B cell (primary cell): ENCODE measurements around the gene KLK6. TPM values are rescaled to one million over a fixed set of nuclear protein-coding genes. Genes with fewer than 3 reads are reported as not detected.

Source experiments
- ATAC-seq: fragments of 200-7000 bp; cut with Tn5 transposase; one replicate; pipeline ENCODE4 v1.10.0; 2021; ENCODE audit warnings: low read depth, mild to moderate bottlenecking, moderate number of reproducible peaks, moderate library complexity
- CTCF ChIA-PET: fragments of 350-600 bp; sonication (Branson Sonifier 250); formaldehyde crosslinking; loops from one replicate; lab custom pipeline; 2021; ENCODE audit warnings: antibody characterized with exemption, inconsistent platforms; lab: Charles Lee
- POLR2A ChIA-PET: fragments of 350-600 bp; sonication (Branson Sonifier 250); formaldehyde crosslinking; loops from one replicate; lab custom pipeline; 2021; ENCODE audit warnings: antibody characterized with exemption; lab: Charles Lee
- DNase-seq: peaks from one replicate; pipeline ENCODE4 v3.0.0; 2013
- H2AFZ ChIP-seq: 2 replicates; pipeline ENCODE4 v1.6.1; 2012; ENCODE audit warnings: mild to moderate bottlenecking, low read depth, low read length; ENCODE audit not compliant: insufficient read depth, poor library complexity, severe bottlenecking
- H3K27ac ChIP-seq, 2 donors: 1 replicate in 1 of 2; 2 replicates in 1 of 2; pipeline ENCODE4 v1.5.1; 2012 to 2013; ENCODE audit warnings: low read length in 2 of 2, mild to moderate bottlenecking in 2 of 2, moderate library complexity in 1 of 2
- H3K27me3 ChIP-seq, 4 experiments: fragments of 200-600 bp in 1 of 4; sonication (generic) in 1 of 4; replicated peaks in 1 of 4; 1 replicate in 2 of 4; 2 replicates in 2 of 4; pipeline versions ENCODE4 v1.6.1 to v1.7.0; 2013 to 2016; ENCODE audit warnings: low read length in 3 of 4, mild to moderate bottlenecking in 2 of 4, mixed read lengths in 1 of 4, moderate library complexity in 1 of 4; ENCODE audit not compliant: insufficient read depth in 4 of 4, control insufficient read depth in 3 of 4; ENCODE audit errors: control extremely low read depth in 1 of 4
- H3K36me3 ChIP-seq, 2 experiments: replicated peaks in 1 of 2; 1 replicate in 1 of 2; 2 replicates in 1 of 2; pipeline versions ENCODE4 v1.6.1 to v1.7.1; 2013; ENCODE audit warnings: low read length in 1 of 2; ENCODE audit not compliant: insufficient read depth in 2 of 2, control insufficient read depth in 1 of 2; ENCODE audit errors: control extremely low read depth in 1 of 2, extremely low read depth in 1 of 2
- H3K4me1 ChIP-seq, 2 donors: fragments of 200-600 bp in 1 of 2; sonication (generic) in 1 of 2; 1 replicate in 1 of 2; 2 replicates in 1 of 2; pipeline versions ENCODE4 v1.5.1 to v1.6.1; 2013 to 2017; ENCODE audit warnings: low read length in 2 of 2; ENCODE audit not compliant: control insufficient read depth in 2 of 2, insufficient read depth in 2 of 2
- H3K4me2 ChIP-seq: replicated peaks from 2 replicates; pipeline ENCODE3; 2012; ENCODE audit warnings: mild to moderate bottlenecking, low read depth, low read length; ENCODE audit not compliant: poor library complexity, severe bottlenecking
- H3K4me3 ChIP-seq, 5 experiments: fragments of 200-600 bp in 1 of 5; sonication (generic) in 1 of 5; 1 replicate in 3 of 5; 2 replicates in 2 of 5; pipeline versions ENCODE4 v1.5.1 to v1.7.0; 2011 to 2016; ENCODE audit warnings: low read length in 4 of 5, mild to moderate bottlenecking in 4 of 5, low read depth in 2 of 5, control low read depth in 1 of 5, moderate library complexity in 1 of 5; ENCODE audit not compliant: insufficient read depth in 1 of 5; ENCODE audit errors: control extremely low read depth in 1 of 5, extremely low read depth in 1 of 5
- H3K79me2 ChIP-seq: fragments of 200-600 bp; sonication (generic); one replicate; pipeline ENCODE4 v1.6.0; 2016; ENCODE audit warnings: low read length; ENCODE audit not compliant: control insufficient read depth, insufficient read depth
- H3K9ac ChIP-seq: fragments of 200-600 bp; sonication (generic); 2 replicates; pipeline ENCODE4 v1.6.1; 2017; ENCODE audit warnings: mild to moderate bottlenecking, low read length, moderate library complexity
- H3K9me3 ChIP-seq, 3 donors: one replicate each; pipeline versions ENCODE4 v1.6.1 to v1.7.1; 2013; ENCODE audit warnings: low read length in 2 of 3; ENCODE audit not compliant: control insufficient read depth in 2 of 3, insufficient read depth in 1 of 3; ENCODE audit errors: control extremely low read depth in 1 of 3
- H4K20me1 ChIP-seq: 2 replicates; pipeline ENCODE4 v1.6.0; 2012; ENCODE audit warnings: mild to moderate bottlenecking, low read length; ENCODE audit not compliant: insufficient read depth, control insufficient read depth, poor library complexity, severe bottlenecking
- H3K27ac Mint-ChIP-seq: one replicate; pipeline ENCODE4 v1.8.0; 2021; ENCODE audit warnings: mixed read lengths
- H3K27me3 Mint-ChIP-seq: one replicate; pipeline ENCODE4 v1.8.0; 2021; ENCODE audit warnings: mixed read lengths
- H3K4me1 Mint-ChIP-seq: one replicate; pipeline ENCODE4 v1.8.0; 2021; ENCODE audit warnings: mixed read lengths
- H3K4me3 Mint-ChIP-seq: one replicate; pipeline ENCODE4 v1.8.0; 2021; ENCODE audit warnings: mixed read lengths
- H3K9me3 Mint-ChIP-seq: one replicate; pipeline ENCODE4 v1.8.0; 2022; ENCODE audit warnings: mixed read lengths; ENCODE audit not compliant: insufficient read depth
- CTCF ChIP-seq: fragments of 200-600 bp; IDR thresholded peaks from one replicate; pipeline ENCODE4 v1.8.0; 2022; ENCODE audit warnings: antibody characterized with exemption, mild to moderate bottlenecking
- EZH2 ChIP-seq: IDR thresholded peaks from 2 replicates; pipeline ENCODE4 v1.6.1; 2012; ENCODE audit warnings: borderline replicate concordance, low read depth, mild to moderate bottlenecking, moderate library complexity, low read length; ENCODE audit not compliant: insufficient read depth, poor library complexity, severe bottlenecking
- WGBS: methylation state at CpG from one replicate; pipeline ENCODE4 v1.1.5; 2013; ENCODE audit warnings: missing lambda C conversion rate; ENCODE audit not compliant: insufficient coverage; 5-methylcytosine and 5-hydroxymethylcytosine counted together
- intact Hi-C: fragments of 100-400 bp; cut with micrococcal nuclease; formaldehyde crosslinking; loops from one replicate; pipeline ENCODE4 v1.10.0; 2022
- polyA plus RNA-seq: library from polyadenylated mRNA; depleted of rRNA; stranded (reverse); fragments of >200 nt; gene quantifications from 2 replicates; pipeline ENCODE4 v1.2.3, GENCODE V29; 2012
- total RNA-seq, 2 donors: library from RNA; stranded (reverse); fragments of 120-200 nt in 1 of 2; gene quantifications; 1 replicate in 1 of 2; 2 replicates in 1 of 2; pipeline versions ENCODE4 v1.2.3 to v1.2.4, GENCODE V29; 2013 to 2022

The KLK6 gene
- total and polyA plus RNA-seq, 2 donors (not counting 1 experiment from before 2014, with no cell fraction given), result not detected

- H3K9ac ChIP-seq, result no peak overlapping the region
- Mint-ChIP-seq H3K9me3 (no peaks in the 10 kb centered on the region), H3K27me3 (peaks cover 45% of the 10 kb centered on the region), H3K27ac (no peak overlapping the region), H3K4me3 (no peak overlapping the region), H3K4me1 (no peaks in the 10 kb centered on the region)
- no peak for TF ChIP-seq EZH2
- no peak for TF ChIP-seq CTCF
- H2AFZ ChIP-seq, result no peak overlapping the region
- H3K4me2 ChIP-seq, result no peak overlapping the region
- no peaks in the 10 kb centered on the region for H4K20me1 ChIP-seq
- no peak overlapping the region for H3K4me3 ChIP-seq
- DNase-seq (no peak), ATAC-seq (no peak)
- CTCF ChIA-PET, result no interaction called here
- POLR2A ChIA-PET, result no interaction called here
- intact Hi-C loops, result no loop called here
- H3K4me1 ChIP-seq, result no peaks in the 10 kb centered on the region
- H3K27me3 ChIP-seq, result peaks cover 0 to 12% (median 0%) of the 10 kb centered on the region in 4 experiments
- H3K27ac ChIP-seq, result no peak overlapping the region
- no peaks in the 10 kb centered on the region for H3K36me3 ChIP-seq
- 47% methylated on average over 6 of the region's 7 CpGs for WGBS
- no peaks in the 10 kb centered on the region for H3K9me3 ChIP-seq
- no peaks in the 10 kb centered on the region for H3K79me2 ChIP-seq
These were observed 527 bp downstream of the KLK6 start for GRCh38 chr19:50968716-50969412.

GRCh38 chr19:50967929-50968715 is 1.3 kb downstream of the KLK6 start:
- ATAC-seq (no peak), DNase-seq (no peak)
- no peaks in the 10 kb centered on the region for H4K20me1 ChIP-seq
- no peaks in the 10 kb centered on the region for H3K79me2 ChIP-seq
- peaks cover 0 to 4% (median 0%) of the 10 kb centered on the region in 3 donors for H3K9me3 ChIP-seq
- H3K4me1 ChIP-seq, result no peaks in the 10 kb centered on the region
- Mint-ChIP-seq H3K4me1 (no peaks in the 10 kb centered on the region), H3K27ac (no peak overlapping the region), H3K9me3 (no peaks in the 10 kb centered on the region), H3K4me3 (no peak overlapping the region), H3K27me3 (peaks cover 45% of the 10 kb centered on the region)
- no peak overlapping the region for H3K4me3 ChIP-seq
- no peak overlapping the region for H2AFZ ChIP-seq
- WGBS, result 46% methylated on average over 18 of the region's 20 CpGs
- no peaks in the 10 kb centered on the region for H3K36me3 ChIP-seq
- ChIA-PET POLR2A (no interaction called here), CTCF (no interaction called here)
- intact Hi-C loops, result no loop called here
- no peak overlapping the region for H3K9ac ChIP-seq
- H3K4me2 ChIP-seq, result no peak overlapping the region
- no peak for TF ChIP-seq EZH2
- no peak for TF ChIP-seq CTCF
- peaks cover 0 to 12% (median 0%) of the 10 kb centered on the region in 4 experiments for H3K27me3 ChIP-seq
- H3K27ac ChIP-seq, result no peak overlapping the region
